AG09319 (cell line): Measurements from ENCODE around the gene OPCML.
A peak's percentile ranks its signal among the peaks of the same experiment; 100 is the strongest.

Source experiments
- DNase-seq: peaks from one replicate; pipeline ENCODE4 v3.0.0-alpha.2; 2010; ENCODE audit warnings: low read depth; ENCODE audit errors: extremely low read depth
- TF ChIP-seq, protein P1 (sequence below): IDR thresholded peaks from 2 replicates; pipeline ENCODE4 v1.5.1; 2011; ENCODE audit warnings: low read depth, mild to moderate bottlenecking, inconsistent platforms, low read length, moderate library complexity

OPCML gene

DNA sequence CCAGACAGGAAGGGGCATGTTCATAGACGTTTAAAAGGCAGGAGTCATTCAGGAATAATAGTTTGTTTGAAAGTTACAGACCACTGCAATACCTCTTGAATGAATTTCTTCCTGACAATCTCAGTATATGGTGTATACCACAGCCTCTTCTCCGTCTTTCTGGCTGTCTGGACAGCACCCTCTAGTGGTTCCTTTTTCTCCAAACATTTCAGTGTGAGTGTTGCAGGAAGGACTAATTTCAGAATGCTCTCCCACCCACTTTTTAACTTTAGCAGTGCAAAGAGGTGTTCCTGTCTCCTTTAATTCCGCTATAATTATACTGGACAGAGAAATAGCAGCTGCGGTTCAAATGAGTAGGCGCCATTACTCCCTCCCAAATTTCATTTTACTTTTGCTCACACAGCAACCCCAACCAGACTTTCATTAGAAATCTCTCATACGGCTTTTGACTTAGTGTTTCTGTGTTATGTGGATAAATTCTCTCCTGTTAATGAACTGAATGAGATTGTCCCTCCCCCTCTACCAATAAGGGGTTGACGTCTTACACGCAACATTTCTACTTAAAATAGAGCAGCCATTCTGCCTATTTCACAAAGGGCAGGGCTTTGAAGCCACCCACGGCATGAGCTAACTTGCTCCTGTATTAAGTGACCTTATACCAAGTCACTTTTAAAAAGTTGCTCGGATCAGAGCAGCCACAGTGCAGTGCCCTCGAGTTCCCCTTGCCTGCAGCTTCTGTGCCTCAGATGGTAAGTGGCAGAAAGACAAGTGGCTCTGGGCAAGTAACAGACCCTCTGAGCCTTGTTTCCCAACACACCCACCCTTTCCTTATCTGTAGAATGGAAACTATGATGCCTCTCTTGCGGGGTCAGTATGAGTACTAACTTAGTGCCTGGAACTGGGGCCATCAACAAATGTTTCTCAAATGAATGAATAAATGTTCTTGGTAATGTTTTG is 368.6 kb downstream of the OPCML start:
- TF ChIP-seq, protein P1, sequence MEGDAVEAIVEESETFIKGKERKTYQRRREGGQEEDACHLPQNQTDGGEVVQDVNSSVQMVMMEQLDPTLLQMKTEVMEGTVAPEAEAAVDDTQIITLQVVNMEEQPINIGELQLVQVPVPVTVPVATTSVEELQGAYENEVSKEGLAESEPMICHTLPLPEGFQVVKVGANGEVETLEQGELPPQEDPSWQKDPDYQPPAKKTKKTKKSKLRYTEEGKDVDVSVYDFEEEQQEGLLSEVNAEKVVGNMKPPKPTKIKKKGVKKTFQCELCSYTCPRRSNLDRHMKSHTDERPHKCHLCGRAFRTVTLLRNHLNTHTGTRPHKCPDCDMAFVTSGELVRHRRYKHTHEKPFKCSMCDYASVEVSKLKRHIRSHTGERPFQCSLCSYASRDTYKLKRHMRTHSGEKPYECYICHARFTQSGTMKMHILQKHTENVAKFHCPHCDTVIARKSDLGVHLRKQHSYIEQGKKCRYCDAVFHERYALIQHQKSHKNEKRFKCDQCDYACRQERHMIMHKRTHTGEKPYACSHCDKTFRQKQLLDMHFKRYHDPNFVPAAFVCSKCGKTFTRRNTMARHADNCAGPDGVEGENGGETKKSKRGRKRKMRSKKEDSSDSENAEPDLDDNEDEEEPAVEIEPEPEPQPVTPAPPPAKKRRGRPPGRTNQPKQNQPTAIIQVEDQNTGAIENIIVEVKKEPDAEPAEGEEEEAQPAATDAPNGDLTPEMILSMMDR, result peak; percentile 45
- no peak for DNase-seq

DNA sequence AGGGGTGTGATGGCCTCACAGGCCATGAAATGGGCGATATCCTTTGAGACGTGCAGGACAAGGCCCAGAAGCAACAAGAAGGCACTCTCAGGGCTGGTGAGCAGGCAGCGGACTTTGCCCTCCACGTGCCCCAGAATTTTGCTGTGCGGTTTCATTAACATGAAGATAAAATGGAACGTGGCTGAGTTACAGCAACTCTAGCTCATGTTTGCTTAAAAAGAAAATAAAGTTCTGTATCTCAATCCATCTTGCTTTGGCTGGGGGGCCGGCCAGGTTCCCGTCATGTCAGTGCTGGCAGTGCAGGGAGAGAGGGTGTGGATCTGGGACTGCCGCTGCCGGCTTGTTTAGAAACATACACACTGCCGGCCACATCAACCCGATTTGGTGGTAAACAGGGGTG is 370.1 kb downstream of the OPCML start:
- TF ChIP-seq, protein P1, result no peak
- DNase-seq, result no peak

DNA sequence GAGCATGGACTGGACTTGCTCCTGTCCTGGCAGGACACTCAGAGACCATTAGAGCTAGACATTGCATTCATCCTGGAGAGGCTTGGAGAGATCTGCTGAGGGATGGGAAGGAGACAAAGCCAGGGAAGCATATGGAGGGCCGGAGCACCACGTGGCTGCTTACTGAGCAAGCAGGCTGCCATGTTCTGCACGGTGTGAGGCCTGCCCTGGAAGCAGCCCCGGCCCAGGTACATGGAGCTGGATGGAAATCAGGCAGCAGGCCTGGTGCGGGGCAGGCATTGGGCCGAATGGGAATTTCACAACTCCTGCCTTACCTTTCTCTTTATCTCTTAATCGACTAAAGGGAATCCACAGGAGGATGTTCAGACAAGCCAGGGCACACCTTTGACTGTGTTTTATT is 371.5 kb downstream of the OPCML start:
- DNase-seq, result no peak
- TF ChIP-seq, protein P1, result no peak

DNA sequence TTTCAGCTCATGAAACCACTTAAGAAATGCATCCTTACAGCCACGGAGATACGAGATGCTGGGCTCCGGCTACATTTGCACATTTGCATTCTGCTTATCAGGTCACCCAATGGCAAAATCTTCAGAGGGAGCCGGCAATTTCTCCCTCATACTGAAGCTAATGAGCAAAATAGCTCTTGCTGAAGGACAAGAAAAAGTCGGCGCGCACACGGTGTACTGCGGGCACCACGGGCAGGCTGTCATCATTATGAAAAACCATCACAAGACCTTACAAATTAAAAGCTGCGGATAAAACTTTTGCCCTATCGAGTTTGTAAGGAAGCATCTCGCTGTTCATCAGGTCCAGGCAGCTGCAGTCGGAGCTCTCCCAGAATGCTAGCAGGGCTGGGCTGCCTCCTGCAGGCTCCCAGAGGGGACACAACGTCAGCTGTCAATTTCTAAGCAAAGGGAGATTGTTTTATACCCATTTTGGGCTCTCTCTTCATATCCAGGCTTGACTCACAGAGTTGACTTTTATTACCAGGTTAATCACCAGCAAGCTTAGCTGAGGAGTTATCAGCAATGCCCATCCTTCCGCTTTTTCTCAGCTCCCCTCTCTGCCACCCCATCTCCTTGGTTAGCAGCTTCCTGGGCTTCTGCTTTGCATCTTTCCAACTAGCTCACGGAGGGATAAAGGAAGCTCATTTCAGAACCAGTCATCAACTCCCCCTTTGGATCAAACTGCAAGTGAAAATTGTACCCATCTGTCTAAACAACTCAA is 375.1 kb downstream of the OPCML start:
- DNase-seq, result no peak

DNA sequence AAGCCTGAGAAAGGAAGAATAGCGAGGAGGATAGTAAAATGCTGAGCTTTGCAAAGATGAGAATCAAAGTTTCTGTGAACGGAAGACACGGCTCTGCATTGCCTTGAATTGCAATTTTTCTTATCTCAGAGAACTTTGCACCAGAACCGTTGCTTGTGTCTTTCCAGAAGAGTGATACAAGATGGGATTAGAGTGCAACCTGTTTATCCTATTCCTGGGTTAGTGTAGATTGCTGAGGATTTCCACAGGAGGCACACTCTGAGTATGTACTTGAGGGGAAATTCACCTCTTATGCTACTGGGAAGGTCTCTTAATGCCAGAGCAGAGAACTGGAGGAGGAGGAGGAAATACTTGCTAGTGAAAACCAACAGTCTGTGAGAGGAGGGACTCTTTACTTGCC is 377.5 kb downstream of the OPCML start:
- TF ChIP-seq, protein P1, result no peak
- no peak for DNase-seq

More for the DNA sequence above, 375.1 kb downstream of the OPCML start:
- TF ChIP-seq, protein P1, result no peak

DNA sequence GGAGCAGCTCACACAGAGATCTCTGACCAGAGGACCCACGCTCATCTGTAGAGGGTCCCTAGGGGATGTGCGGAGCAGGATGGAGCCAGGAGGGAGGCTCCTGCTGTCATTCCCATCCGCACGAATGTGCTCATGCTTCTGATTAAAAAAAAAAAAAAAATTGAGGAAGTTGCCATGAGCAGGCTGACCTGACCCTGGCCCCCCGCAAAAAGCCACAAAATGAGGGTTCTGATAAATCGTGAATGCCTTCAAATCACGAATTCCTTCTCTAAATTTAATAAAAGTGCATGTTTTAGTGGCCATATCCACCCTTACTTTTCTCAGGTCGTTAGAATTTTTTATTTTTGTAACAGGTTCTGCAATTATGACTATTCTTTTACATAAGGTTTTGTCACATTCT is 378.2 kb downstream of the OPCML start:
- DNase-seq, result no peak
- TF ChIP-seq, protein P1, result no peak

DNA sequence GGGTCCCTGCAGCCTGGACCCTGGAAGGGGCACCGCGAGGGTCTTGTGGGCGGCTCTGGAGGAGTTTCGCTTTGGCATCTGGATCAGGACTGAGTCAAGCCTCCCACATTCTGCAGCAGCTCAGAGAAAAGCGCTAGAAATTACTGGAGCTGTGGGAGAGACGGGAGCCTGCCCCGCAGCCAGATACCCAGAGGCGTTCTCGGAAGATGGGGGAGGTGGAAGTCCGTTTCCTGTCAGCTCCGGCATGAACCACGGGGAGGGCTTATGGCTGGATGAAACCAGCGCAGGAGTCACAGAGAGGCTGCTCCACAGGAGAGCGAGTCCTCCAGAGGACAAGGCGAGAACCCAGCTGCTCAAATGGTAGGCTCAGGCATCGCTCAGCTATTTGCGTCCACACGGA is 379.3 kb downstream of the OPCML start:
- no peak for DNase-seq
- TF ChIP-seq, protein P1, result no peak
